H9 (cell line): ENCODE data around the gene MXRA7. TPM values are rescaled to one million over a fixed set of nuclear protein-coding genes. Genes with fewer than 3 reads are reported as not detected.

Experiments
- DNase-seq: peaks from one replicate; pipeline ENCODE4 v3.0.0-alpha.2; 2017
- H2AFZ ChIP-seq: one replicate; pipeline ENCODE4 v1.6.1; 2013; ENCODE audit warnings: mild to moderate bottlenecking, low read length, control low read depth, moderate library complexity
- H2AK5ac ChIP-seq: 2 replicates; pipeline ENCODE4 v1.6.1; 2013; ENCODE audit warnings: low read length, control low read depth, mixed read lengths; ENCODE audit not compliant: insufficient read length
- H2BK120ac ChIP-seq: one replicate; pipeline ENCODE4 v1.6.1; 2013; ENCODE audit warnings: low read depth, mild to moderate bottlenecking, low read length, control low read depth, inconsistent platforms; ENCODE audit not compliant: poor library complexity, severe bottlenecking
- H2BK12ac ChIP-seq: 2 replicates; pipeline ENCODE4 v1.6.1; 2013; ENCODE audit warnings: low read length, control low read depth, mixed read lengths, low read depth; ENCODE audit not compliant: insufficient read length
- H2BK15ac ChIP-seq: 2 replicates; pipeline ENCODE4 v1.6.1; 2013; ENCODE audit warnings: low read depth, low read length, control low read depth
- H2BK20ac ChIP-seq: one replicate; pipeline ENCODE4 v1.6.1; 2013; ENCODE audit warnings: low read depth, mild to moderate bottlenecking, low read length, control low read depth, inconsistent platforms; ENCODE audit not compliant: poor library complexity, severe bottlenecking
- H2BK5ac ChIP-seq: 2 replicates; pipeline ENCODE4 v1.6.1; 2013; ENCODE audit warnings: low read length, control low read depth, mixed read lengths; ENCODE audit not compliant: insufficient read length
- H3K14ac ChIP-seq: 2 replicates; pipeline ENCODE4 v1.6.1; 2013; ENCODE audit warnings: low read length, control low read depth; ENCODE audit not compliant: insufficient read depth
- H3K18ac ChIP-seq: 2 replicates; pipeline ENCODE4 v1.6.1; 2013; ENCODE audit warnings: low read depth, mild to moderate bottlenecking, mixed read lengths, low read length, control low read depth; ENCODE audit not compliant: insufficient read length
- H3K23ac ChIP-seq: 2 replicates; pipeline ENCODE4 v1.6.1; 2013; ENCODE audit warnings: low read length, control low read depth, mixed read lengths, low read depth; ENCODE audit not compliant: insufficient read length
- H3K23me2 ChIP-seq: 2 replicates; pipeline ENCODE4 v1.6.1; 2013; ENCODE audit warnings: low read depth, mild to moderate bottlenecking, mixed read lengths, low read length, control low read depth; ENCODE audit not compliant: insufficient read length, poor library complexity, severe bottlenecking
- H3K27ac ChIP-seq: 2 replicates; pipeline ENCODE4 v1.5.1; 2013; ENCODE audit warnings: low read length, control low read depth, mixed read lengths, low read depth; ENCODE audit not compliant: insufficient read length
- H3K27me3 ChIP-seq: 2 replicates; pipeline ENCODE4 v1.6.1; 2013; ENCODE audit warnings: low read length, control low read depth, inconsistent platforms; ENCODE audit not compliant: insufficient read depth
- H3K4ac ChIP-seq: 2 replicates; pipeline ENCODE4 v1.6.1; 2013; ENCODE audit warnings: low read depth, mild to moderate bottlenecking, control low read depth, inconsistent platforms, low read length, moderate library complexity
- H3K4me1 ChIP-seq: 2 replicates; pipeline ENCODE4 v1.6.1; 2013; ENCODE audit warnings: low read length, control low read depth, inconsistent platforms; ENCODE audit not compliant: insufficient read depth
- H3K4me2 ChIP-seq: 2 replicates; pipeline ENCODE4 v1.6.1; 2013; ENCODE audit warnings: low read length, control low read depth, mixed read lengths; ENCODE audit not compliant: insufficient read length, insufficient read depth
- H3K56ac ChIP-seq: 2 replicates; pipeline ENCODE4 v1.6.1; 2013; ENCODE audit warnings: low read depth, mild to moderate bottlenecking, mixed read lengths, low read length, control low read depth; ENCODE audit not compliant: insufficient read length
- H3K79me1 ChIP-seq: 2 replicates; pipeline ENCODE4 v1.6.1; 2013; ENCODE audit warnings: low read depth, mild to moderate bottlenecking, moderate library complexity, low read length, control low read depth, inconsistent platforms; ENCODE audit not compliant: insufficient read depth, poor library complexity, severe bottlenecking
- H3K79me2 ChIP-seq: 2 replicates; pipeline ENCODE4 v1.6.1; 2013; ENCODE audit warnings: low read length, control low read depth, inconsistent platforms; ENCODE audit not compliant: insufficient read depth
- H3K9ac ChIP-seq: 2 replicates; pipeline ENCODE4 v1.6.1; 2013; ENCODE audit warnings: low read length, control low read depth, mixed read lengths; ENCODE audit not compliant: insufficient read length; ENCODE audit errors: extremely low read depth
- H3K9me3 ChIP-seq: one replicate; pipeline ENCODE4 v1.6.1; 2013; ENCODE audit warnings: low read depth, low read length, inconsistent platforms; ENCODE audit not compliant: control insufficient read depth
- H3T11ph ChIP-seq: one replicate; pipeline ENCODE4 v1.6.1; 2013; ENCODE audit warnings: mild to moderate bottlenecking, low read length, control low read depth, inconsistent platforms
- H4K20me1 ChIP-seq: one replicate; pipeline ENCODE4 v1.6.1; 2013; ENCODE audit not compliant: control insufficient read depth, insufficient read length, insufficient read depth
- H4K5ac ChIP-seq: 2 replicates; pipeline ENCODE4 v1.6.1; 2013; ENCODE audit warnings: low read depth, mild to moderate bottlenecking, mixed read lengths, low read length, control low read depth; ENCODE audit not compliant: insufficient read length
- H4K8ac ChIP-seq: replicated peaks from 2 replicates; pipeline ENCODE4 v1.6.1; 2013; ENCODE audit warnings: low read length, control low read depth, mixed read lengths, low read depth; ENCODE audit not compliant: insufficient read length
- H4K91ac ChIP-seq: 2 replicates; pipeline ENCODE4 v1.6.1; 2013; ENCODE audit warnings: low read depth, mild to moderate bottlenecking, moderate library complexity, mixed read lengths, low read length, control low read depth; ENCODE audit not compliant: insufficient read length
- H3K27ac Mint-ChIP-seq, 3 experiments: 2 replicates in 2 of 3; 3 replicates in 1 of 3; pipeline ENCODE4 v1.8.0; 2020 to 2021; ENCODE audit warnings: mixed read lengths in 3 of 3, mild to moderate bottlenecking in 1 of 3, moderate library complexity in 1 of 3
- H3K27me3 Mint-ChIP-seq: 2 replicates; pipeline ENCODE4 v1.8.0; 2021; ENCODE audit warnings: low read depth, mild to moderate bottlenecking, moderate library complexity, mixed read lengths
- H3K36me3 Mint-ChIP-seq, 3 experiments: 2 replicates in 2 of 3; 3 replicates in 1 of 3; pipeline ENCODE4 v1.8.0; 2020 to 2021; ENCODE audit warnings: low read depth in 3 of 3, mixed read lengths in 3 of 3; ENCODE audit not compliant: insufficient read depth in 1 of 3
- H3K4me1 Mint-ChIP-seq, 2 experiments: 2 replicates each; pipeline ENCODE4 v1.8.0; 2020; ENCODE audit warnings: mixed read lengths in 2 of 2
- H3K4me3 Mint-ChIP-seq, 2 experiments: 2 replicates in 1 of 2; 3 replicates in 1 of 2; pipeline ENCODE4 v1.8.0; 2020 to 2021; ENCODE audit warnings: mild to moderate bottlenecking in 2 of 2, mixed read lengths in 2 of 2, moderate library complexity in 1 of 2
- H3K9me3 Mint-ChIP-seq, 2 experiments: 2 replicates in 1 of 2; 3 replicates in 1 of 2; pipeline ENCODE4 v1.8.0; 2020; ENCODE audit warnings: mild to moderate bottlenecking in 2 of 2, mixed read lengths in 2 of 2, moderate library complexity in 1 of 2
- WGBS: extraction: QIAGEN DNeasy Blood & Tissue Kit; methylation state at CpG from one replicate; pipeline ENCODE4 v1.1.7; 2013; ENCODE audit warnings: missing lambda C conversion rate, low lambda C conversion rate, mixed read lengths; ENCODE audit not compliant: insufficient read length; ENCODE audit errors: extremely low coverage; 5-methylcytosine and 5-hydroxymethylcytosine counted together
- total RNA-seq: library from RNA; stranded (reverse); gene quantifications from 2 replicates; pipeline ENCODE4 v1.2.1, GENCODE V29; 2021
- TF ChIP-seq, protein P1 (sequence below): fragments of 200-600 bp; sonication (generic); conservative IDR thresholded peaks from 3 replicates; pipeline ENCODE4 v1.8.0; 2021; ENCODE audit warnings: antibody characterized with exemption, mild to moderate bottlenecking

MXRA7 gene
- total RNA-seq, 1 experiment from 2014 or later, result 28.2 TPM

DNA sequence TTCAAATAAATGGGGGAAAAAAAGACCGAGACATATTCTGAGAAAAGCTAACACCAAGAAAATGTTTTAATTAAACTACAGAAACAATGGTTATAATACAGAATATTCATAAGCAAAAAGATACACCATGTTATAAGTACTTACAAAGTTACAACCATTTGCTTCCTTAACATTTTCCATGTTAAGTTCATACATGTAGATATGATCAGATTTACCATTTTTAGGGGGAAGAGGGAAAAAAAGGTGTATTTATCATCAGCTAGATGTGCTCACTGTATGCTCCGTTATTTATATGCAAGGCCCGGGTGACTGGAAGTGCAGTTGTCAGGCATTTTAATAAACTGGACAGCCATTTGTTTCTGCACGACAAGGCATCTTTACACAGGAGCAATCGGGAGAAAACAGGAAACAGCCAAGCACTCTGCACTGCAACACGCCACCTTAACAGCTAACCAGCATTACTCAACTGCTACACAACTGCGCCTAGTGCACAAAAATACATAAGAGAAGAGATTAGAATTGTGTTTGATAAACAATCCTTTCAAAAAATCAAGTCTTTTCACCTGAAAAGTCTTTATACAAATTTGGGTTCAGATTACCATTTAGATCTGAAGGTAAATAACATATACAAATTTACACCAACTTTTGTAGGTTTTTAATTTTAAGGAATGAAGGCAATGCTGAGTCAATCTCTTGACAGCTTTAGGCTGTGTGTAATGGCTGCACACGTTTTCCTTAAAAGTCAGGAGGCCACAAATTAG lies 23.5 kb upstream of the MXRA7 start:
- no peak overlapping the region for H3T11ph ChIP-seq
- no peak overlapping the region for H2BK15ac ChIP-seq
- no peak for DNase-seq
- H2BK12ac ChIP-seq, result no peak overlapping the region
- H4K8ac ChIP-seq, result no peak overlapping the region
- H3K23ac ChIP-seq, result no peak overlapping the region
- H2BK20ac ChIP-seq, result no peak overlapping the region
- Mint-ChIP-seq H3K9me3 (peaks cover 3 to 7% of the 10 kb centered on the region in 2 experiments; a peak in 2 of 5 replicates), H3K27ac (peak overlapping the region; percentile 7 to 98 (median 76); a peak in 4 of 7 replicates), H3K27me3 (peaks cover 2% of the 10 kb centered on the region), H3K4me3 (peak overlapping the region; percentile 99 to 100), H3K4me1 (peaks cover 28 to 32% of the 10 kb centered on the region in 2 experiments), H3K36me3 (peaks cover 39 to 65% (median 45%) of the 10 kb centered on the region in 3 experiments)
- peak overlapping the region; percentile 71 for H3K4me2 ChIP-seq
- H3K9ac ChIP-seq, result no peak overlapping the region
- TF ChIP-seq, protein P1, sequence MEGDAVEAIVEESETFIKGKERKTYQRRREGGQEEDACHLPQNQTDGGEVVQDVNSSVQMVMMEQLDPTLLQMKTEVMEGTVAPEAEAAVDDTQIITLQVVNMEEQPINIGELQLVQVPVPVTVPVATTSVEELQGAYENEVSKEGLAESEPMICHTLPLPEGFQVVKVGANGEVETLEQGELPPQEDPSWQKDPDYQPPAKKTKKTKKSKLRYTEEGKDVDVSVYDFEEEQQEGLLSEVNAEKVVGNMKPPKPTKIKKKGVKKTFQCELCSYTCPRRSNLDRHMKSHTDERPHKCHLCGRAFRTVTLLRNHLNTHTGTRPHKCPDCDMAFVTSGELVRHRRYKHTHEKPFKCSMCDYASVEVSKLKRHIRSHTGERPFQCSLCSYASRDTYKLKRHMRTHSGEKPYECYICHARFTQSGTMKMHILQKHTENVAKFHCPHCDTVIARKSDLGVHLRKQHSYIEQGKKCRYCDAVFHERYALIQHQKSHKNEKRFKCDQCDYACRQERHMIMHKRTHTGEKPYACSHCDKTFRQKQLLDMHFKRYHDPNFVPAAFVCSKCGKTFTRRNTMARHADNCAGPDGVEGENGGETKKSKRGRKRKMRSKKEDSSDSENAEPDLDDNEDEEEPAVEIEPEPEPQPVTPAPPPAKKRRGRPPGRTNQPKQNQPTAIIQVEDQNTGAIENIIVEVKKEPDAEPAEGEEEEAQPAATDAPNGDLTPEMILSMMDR, result no peak
- no peaks in the 10 kb centered on the region for H3K27me3 ChIP-seq
- no peak overlapping the region for H3K18ac ChIP-seq
- H3K9me3 ChIP-seq, result no peaks in the 10 kb centered on the region
- H3K4ac ChIP-seq, result no peak overlapping the region
- H3K27ac ChIP-seq, result no peak overlapping the region
- H3K79me2 ChIP-seq, result peaks cover 19% of the 10 kb centered on the region; the same call in 1 of the 2 replicates
- H3K23me2 ChIP-seq, result no peaks in the 10 kb centered on the region
- no peak overlapping the region for H2BK5ac ChIP-seq
- H3K56ac ChIP-seq, result no peak overlapping the region
- H2AK5ac ChIP-seq, result no peak overlapping the region
- no peak overlapping the region for H2AFZ ChIP-seq
- no peaks in the 10 kb centered on the region for H3K79me1 ChIP-seq
- no peaks in the 10 kb centered on the region for H4K20me1 ChIP-seq
- H3K14ac ChIP-seq, result no peak overlapping the region
- H4K91ac ChIP-seq, result no peak overlapping the region
- H3K4me1 ChIP-seq, result no peaks in the 10 kb centered on the region
- no CpG with 5 or more reads among the region's 8 CpGs for WGBS
- no peak overlapping the region for H2BK120ac ChIP-seq
- no peak overlapping the region for H4K5ac ChIP-seq
